HepG2 (cell line): ENCODE results near the gene TEX30. TPM values are rescaled to one million over a fixed set of nuclear protein-coding genes. Genes with fewer than 3 reads are reported as not detected.
A peak's percentile ranks its signal among the peaks of the same experiment; 100 is the strongest.

Experiments
- GTF3A ChIP-seq: sonication (generic); formaldehyde crosslinking; conservative IDR thresholded peaks from 2 replicates; pipeline ENCODE4 v1.4.0; 2020; ENCODE audit warnings: mild to moderate bottlenecking, missing genetic modification reagents
- HIVEP1 ChIP-seq: sonication (generic); formaldehyde crosslinking; IDR thresholded peaks from 2 replicates; pipeline ENCODE4 v1.4.0; 2020; ENCODE audit warnings: mild to moderate bottlenecking, missing genetic modification reagents
- KDM4B ChIP-seq: sonication (generic); formaldehyde crosslinking; IDR thresholded peaks from 2 replicates; pipeline ENCODE4 v1.4.0; 2020; ENCODE audit warnings: missing genetic modification reagents
- KLF16 ChIP-seq, 2 experiments: sonication (generic) in 1 of 2; formaldehyde crosslinking in 1 of 2; IDR thresholded peaks; 2 replicates each; pipeline versions ENCODE4 v1.6.1 to v1.8.0; 2016 to 2023; ENCODE audit warnings: missing genetic modification reagents in 2 of 2, missing compliant biosample characterization in 1 of 2
- KMT2A ChIP-seq: sonication (generic); formaldehyde crosslinking; IDR thresholded peaks from 2 replicates; pipeline ENCODE4 v1.4.0; 2020; ENCODE audit warnings: missing genetic modification reagents
- NFATC3 ChIP-seq: sonication (generic); formaldehyde crosslinking; IDR thresholded peaks from 2 replicates; pipeline ENCODE4 v1.5.1; 2020; ENCODE audit warnings: mild to moderate bottlenecking, missing genetic modification reagents
- NPAS2 ChIP-seq: sonication (generic); formaldehyde crosslinking; IDR thresholded peaks from 2 replicates; pipeline ENCODE4 v1.8.0; 2022; ENCODE audit warnings: mild to moderate bottlenecking, missing genetic modification reagents, borderline replicate concordance
- NR2C2 ChIP-seq: sonication (generic); formaldehyde crosslinking; IDR thresholded peaks from 2 replicates; pipeline ENCODE4 v1.4.0; 2020; ENCODE audit warnings: missing genetic modification reagents, mild to moderate bottlenecking, moderate library complexity, borderline replicate concordance
- POLR2A ChIP-seq, 2 experiments: IDR thresholded peaks; 2 replicates each; pipeline ENCODE4 v1.6.1; 2011; ENCODE audit warnings: low read depth in 2 of 2, low read length in 2 of 2, mild to moderate bottlenecking in 1 of 2, moderate library complexity in 1 of 2; ENCODE audit not compliant: insufficient read depth in 1 of 2
- RNF219 ChIP-seq: sonication (generic); formaldehyde crosslinking; IDR thresholded peaks from 2 replicates; pipeline ENCODE4 v1.5.0; 2020; ENCODE audit warnings: mild to moderate bottlenecking, missing genetic modification reagents
- SAFB2 ChIP-seq: sonication (generic); formaldehyde crosslinking; IDR thresholded peaks from 2 replicates; pipeline ENCODE4 v1.5.1; 2020; ENCODE audit warnings: missing genetic modification reagents, low read depth, mild to moderate bottlenecking, borderline replicate concordance
- SOX6 ChIP-seq, 2 experiments: fragments of 450-650 bp in 1 of 2; sonication (generic) in 1 of 2; formaldehyde crosslinking in 1 of 2; IDR thresholded peaks; 2 replicates each; pipeline versions ENCODE4 v1.4.0 to v1.6.1; 2017 to 2020; ENCODE audit warnings: antibody characterized with exemption in 1 of 2, mild to moderate bottlenecking in 1 of 2, missing genetic modification reagents in 1 of 2
- U2AF1 ChIP-seq: fragments of 200-400 bp; formaldehyde crosslinking; optimal IDR thresholded peaks from 2 replicates; pipeline ENCODE3; 2017; ENCODE audit warnings: mild to moderate bottlenecking, low read depth, low read length
- ZFY ChIP-seq: sonication (generic); formaldehyde crosslinking; IDR thresholded peaks from 2 replicates; pipeline ENCODE4 v1.4.0; 2020; ENCODE audit warnings: missing genetic modification reagents
- ZNF124 ChIP-seq: sonication (generic); formaldehyde crosslinking; IDR thresholded peaks from 2 replicates; pipeline ENCODE4 v1.4.0; 2020; ENCODE audit warnings: missing genetic modification reagents
- ZNF143 ChIP-seq: sonication (generic); formaldehyde crosslinking; IDR thresholded peaks from 2 replicates; pipeline ENCODE4 v1.4.0; 2020; ENCODE audit warnings: missing genetic modification reagents
- ZNF34 ChIP-seq: sonication (generic); formaldehyde crosslinking; IDR thresholded peaks from 2 replicates; pipeline ENCODE4 v1.4.0; 2020; ENCODE audit warnings: mild to moderate bottlenecking, missing genetic modification reagents, borderline replicate concordance
- ZNF513 ChIP-seq: sonication (generic); formaldehyde crosslinking; conservative IDR thresholded peaks from 2 replicates; pipeline ENCODE4 v1.5.0; 2020; ENCODE audit warnings: missing genetic modification reagents
- ZNF678 ChIP-seq: sonication (generic); formaldehyde crosslinking; IDR thresholded peaks from 2 replicates; pipeline ENCODE4 v1.4.0; 2020; ENCODE audit warnings: mild to moderate bottlenecking, missing genetic modification reagents
- ZNF724P ChIP-seq: sonication (generic); formaldehyde crosslinking; IDR thresholded peaks from 2 replicates; pipeline ENCODE4 v1.8.0; 2022; ENCODE audit warnings: missing genetic modification reagents, borderline replicate concordance
- ZNF772 ChIP-seq: sonication (generic); formaldehyde crosslinking; IDR thresholded peaks from 2 replicates; pipeline ENCODE4 v1.5.0; 2020; ENCODE audit warnings: mild to moderate bottlenecking, missing genetic modification reagents
- ZNF891 ChIP-seq: sonication (generic); formaldehyde crosslinking; IDR thresholded peaks from 2 replicates; pipeline ENCODE4 v1.5.0; 2020; ENCODE audit warnings: mild to moderate bottlenecking, missing genetic modification reagents
- polyA plus RNA-seq, 8 experiments: library from polyadenylated mRNA; depleted of rRNA in 3 of 8; stranded (reverse) in 7 of 8; unstranded in 1 of 8; fragments of >200 nt; fragmentation: Illumina TruSeq in 4 of 8; extraction: Trizol in 4 of 8; gene quantifications; 2 replicates each; pipeline versions ENCODE4 v1.2.1 to v1.2.3, GENCODE V29; 2011 to 2016; ENCODE audit warnings: low read depth in 4 of 8, missing spikeins in 1 of 8, mixed read lengths in 1 of 8; ENCODE audit not compliant: insufficient read depth in 1 of 8
- total RNA-seq, 5 experiments: library from RNA; depleted of rRNA; stranded (reverse); fragments of >200 nt; fragmentation: Illumina TruSeq; extraction: Trizol; gene quantifications; 2 replicates each; pipeline ENCODE4 v1.2.3, GENCODE V29; 2016; ENCODE audit warnings: low read depth in 1 of 5
- TF ChIP-seq, protein P1 (sequence below): sonication (generic); formaldehyde crosslinking; IDR thresholded peaks from 2 replicates; pipeline ENCODE4; 2020; ENCODE audit warnings: missing genetic modification reagents, mild to moderate bottlenecking, borderline replicate concordance

TEX30 gene
- total and polyA plus RNA-seq, 2 of the 13 experiments (the other 11 are each of a cell fraction or from before 2014, with no cell fraction given): 0.60 to 1.2 TPM

DNA sequence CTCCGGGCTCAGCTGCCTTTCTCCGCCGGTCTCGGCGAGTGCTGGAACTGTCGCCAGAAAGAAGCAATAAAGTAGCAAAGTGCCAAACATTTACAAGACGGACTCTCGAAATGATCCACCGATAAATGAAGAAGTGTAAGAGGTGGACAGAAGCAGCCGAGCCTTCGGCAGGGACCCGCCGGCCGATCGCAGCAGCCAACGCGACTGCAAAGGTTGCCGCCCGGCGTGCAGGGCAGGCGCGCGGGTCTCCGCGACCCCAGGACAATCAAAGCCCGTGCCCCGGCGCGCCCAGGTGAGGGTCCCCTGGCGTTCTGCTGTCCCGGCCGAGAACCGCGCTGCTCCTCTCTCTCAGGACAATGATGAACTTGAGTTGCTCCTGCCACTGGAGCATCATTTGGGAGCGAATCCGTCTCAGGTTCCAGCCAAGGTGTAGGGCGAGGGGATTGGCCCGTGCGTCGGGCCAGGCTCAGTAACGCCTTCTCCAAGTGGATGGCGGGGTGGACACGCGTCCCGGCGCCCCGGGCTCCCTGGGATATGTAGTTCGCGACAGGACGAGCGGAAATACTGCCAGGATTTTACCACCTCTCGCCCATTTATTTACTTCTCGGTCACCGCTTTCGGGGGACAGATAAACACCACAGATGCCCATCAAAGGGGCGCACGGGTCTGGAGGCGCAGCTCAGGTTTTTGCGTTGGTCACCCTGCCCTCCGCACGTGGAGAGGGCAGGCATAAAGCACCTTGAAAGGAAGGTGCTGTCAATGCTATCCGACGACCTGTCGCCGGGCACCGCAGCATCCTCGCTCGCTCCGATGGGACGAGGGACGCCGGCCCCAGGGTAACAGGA is 25.2 kb upstream of the TEX30 start, which contains the start of the genes BIVM and POGLUT2 (continued):
- no peak for TF ChIP-seq ZNF513
- TF ChIP-seq ZNF34 (CRISPR knock-in tag): 0 out of 2 replicates have a peak, but pooled peaks have one; percentile 57
- TF ChIP-seq POLR2A (IDR thresholded peaks at IDR 0.05; ENCODE audit: insufficient read depth in 1 of 2, low read depth in 2 of 2, low read length in 2 of 2): peak; percentile 68 to 79
- peak; percentile 19 for TF ChIP-seq U2AF1
- TF ChIP-seq KMT2A (CRISPR knock-in tag): peak; percentile 95
- no peak for TF ChIP-seq NPAS2 (CRISPR knock-in tag)
- TF ChIP-seq KDM4B (CRISPR knock-in tag): no peak
- TF ChIP-seq NFATC3 (CRISPR knock-in tag): 0 out of 2 replicates have a peak, but pooled peaks have one; percentile 71
- TF ChIP-seq SAFB2: peak; percentile 38; the same call in 1 of the 2 replicates
- no peak for TF ChIP-seq SOX6 (IDR thresholded peaks at IDR 0.05)
- TF ChIP-seq SOX6 (CRISPR knock-in tag; IDR thresholded peaks at IDR 0.05): peak; percentile 37; the same call in 1 of the 2 replicates
- no peak; a peak in 1 of 4 replicates for TF ChIP-seq KLF16 (CRISPR knock-in tag; IDR thresholded peaks at IDR 0.05)
- TF ChIP-seq ZNF891 (CRISPR knock-in tag): no peak
- TF ChIP-seq ZNF143 (CRISPR knock-in tag): peak; percentile 99
- 0 out of 2 replicates have a peak, but pooled peaks have one; percentile 37 for TF ChIP-seq HIVEP1 (CRISPR knock-in tag)
- TF ChIP-seq GTF3A (CRISPR knock-in tag): 0 out of 2 replicates have a peak, but pooled peaks have one; percentile 52
- TF ChIP-seq ZFY: peak; percentile 57
- peak; percentile 79; the same call in 1 of the 2 replicates for TF ChIP-seq ZNF772
- TF ChIP-seq, protein P1, sequence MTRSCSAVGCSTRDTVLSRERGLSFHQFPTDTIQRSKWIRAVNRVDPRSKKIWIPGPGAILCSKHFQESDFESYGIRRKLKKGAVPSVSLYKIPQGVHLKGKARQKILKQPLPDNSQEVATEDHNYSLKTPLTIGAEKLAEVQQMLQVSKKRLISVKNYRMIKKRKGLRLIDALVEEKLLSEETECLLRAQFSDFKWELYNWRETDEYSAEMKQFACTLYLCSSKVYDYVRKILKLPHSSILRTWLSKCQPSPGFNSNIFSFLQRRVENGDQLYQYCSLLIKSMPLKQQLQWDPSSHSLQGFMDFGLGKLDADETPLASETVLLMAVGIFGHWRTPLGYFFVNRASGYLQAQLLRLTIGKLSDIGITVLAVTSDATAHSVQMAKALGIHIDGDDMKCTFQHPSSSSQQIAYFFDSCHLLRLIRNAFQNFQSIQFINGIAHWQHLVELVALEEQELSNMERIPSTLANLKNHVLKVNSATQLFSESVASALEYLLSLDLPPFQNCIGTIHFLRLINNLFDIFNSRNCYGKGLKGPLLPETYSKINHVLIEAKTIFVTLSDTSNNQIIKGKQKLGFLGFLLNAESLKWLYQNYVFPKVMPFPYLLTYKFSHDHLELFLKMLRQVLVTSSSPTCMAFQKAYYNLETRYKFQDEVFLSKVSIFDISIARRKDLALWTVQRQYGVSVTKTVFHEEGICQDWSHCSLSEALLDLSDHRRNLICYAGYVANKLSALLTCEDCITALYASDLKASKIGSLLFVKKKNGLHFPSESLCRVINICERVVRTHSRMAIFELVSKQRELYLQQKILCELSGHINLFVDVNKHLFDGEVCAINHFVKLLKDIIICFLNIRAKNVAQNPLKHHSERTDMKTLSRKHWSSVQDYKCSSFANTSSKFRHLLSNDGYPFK (CRISPR knock-in tag): peak; percentile 48; the same call in 1 of the 2 replicates
- no peak for TF ChIP-seq RNF219
- peak; percentile 79 for TF ChIP-seq ZNF678 (CRISPR knock-in tag)
- 0 out of 2 replicates have a peak, but pooled peaks have one; percentile 26 for TF ChIP-seq ZNF124 (CRISPR knock-in tag)
- peak; percentile 26; the same call in 1 of the 2 replicates for TF ChIP-seq ZNF724P (CRISPR knock-in tag)
- TF ChIP-seq NR2C2 (CRISPR knock-in tag): peak; percentile 54
